AG04449 (cell line): ENCODE results near the gene NKD2.

Experiments
- CTCF ChIA-PET: fragments of 350-600 bp; formaldehyde crosslinking; extraction: SDS; loops from one replicate; lab custom pipeline; 2021; ENCODE audit warnings: antibody characterized with exemption; lab: Yijun Ruan, JAX
- POLR2A ChIA-PET: fragments of 400-600, 350-600 bp; formaldehyde crosslinking; extraction: SDS; loops from one replicate; lab custom pipeline; 2020; ENCODE audit warnings: antibody characterized with exemption, inconsistent platforms; lab: Yijun Ruan, JAX
- DNase-seq: peaks from one replicate; pipeline ENCODE4 v3.0.0-alpha.2; 2010; ENCODE audit warnings: low read depth, low spot score
- H3K4me3 ChIP-seq: 2 replicates; pipeline ENCODE4 v1.5.1; 2011; ENCODE audit warnings: low read depth, mild to moderate bottlenecking, control low read depth, low read length
- TF ChIP-seq, protein P1 (sequence below): IDR thresholded peaks from one replicate; pipeline ENCODE4 v1.5.1; 2011; ENCODE audit warnings: mild to moderate bottlenecking, moderate library complexity, low read length, control low read depth, inconsistent platforms; ENCODE audit not compliant: insufficient read depth; ENCODE audit errors: missing control alignments

NKD2 gene

DNA sequence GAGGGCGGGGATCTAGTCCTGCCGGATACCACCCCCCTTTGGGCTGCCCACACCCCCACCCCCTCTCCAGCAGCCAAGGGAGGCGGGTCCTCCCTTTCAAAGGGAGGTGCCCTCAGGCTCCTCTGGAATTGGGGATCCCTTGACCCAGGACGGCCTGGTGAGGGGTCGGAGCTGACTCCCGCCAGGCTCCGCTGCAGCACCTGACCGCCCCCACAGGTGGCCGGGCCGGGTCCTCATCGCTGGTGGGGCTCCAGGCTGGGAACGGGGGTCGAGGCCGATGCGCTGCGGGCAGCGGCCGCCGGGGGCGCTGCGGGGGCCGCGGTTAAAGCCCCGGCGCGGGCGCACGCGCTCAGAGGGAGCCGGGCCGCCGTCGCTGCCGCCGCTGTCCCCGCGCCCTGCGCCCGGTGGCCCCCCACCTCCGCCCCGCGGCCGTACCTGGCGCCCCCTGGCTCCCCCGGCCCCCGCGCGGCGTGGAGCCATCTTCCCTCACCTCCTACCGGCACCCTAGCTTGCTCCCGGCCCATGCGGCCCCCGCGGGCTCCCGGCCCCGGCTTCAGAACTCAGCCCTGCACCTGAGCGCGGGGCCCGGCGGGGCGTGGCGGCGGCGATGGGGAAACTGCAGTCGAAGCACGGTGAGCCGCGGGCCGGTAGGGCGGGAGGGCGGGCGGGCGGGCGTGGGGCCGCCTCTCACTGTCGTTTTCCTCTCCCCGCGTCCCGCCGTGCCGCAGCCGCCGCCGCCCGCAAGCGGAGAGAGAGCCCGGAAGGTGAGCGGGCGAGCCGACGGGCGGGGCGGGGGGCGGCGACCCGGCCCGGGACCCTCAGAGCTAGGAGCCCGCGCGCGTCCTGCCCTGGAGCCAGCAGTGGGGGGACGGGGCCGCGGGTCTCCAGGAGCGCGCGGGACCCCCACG, at the start of gene NKD2:
NKD2 (plus strand) TSS at position 352 of the 908 bp plus-strand sequence; CDS start at position 608, 256 bp downstream.
- no peak for DNase-seq
- ChIA-PET CTCF (interaction anchor here (1.0 to 2.2 kb wide), 5 partner anchors 8 to 32 kb away, joined by 3 to 7 read pairs (median 3); no protein-coding TSS in a partner anchor), POLR2A (no interaction called here)
- no peak within 1 kb of the TSS for H3K4me3 ChIP-seq
- TF ChIP-seq, protein P1, sequence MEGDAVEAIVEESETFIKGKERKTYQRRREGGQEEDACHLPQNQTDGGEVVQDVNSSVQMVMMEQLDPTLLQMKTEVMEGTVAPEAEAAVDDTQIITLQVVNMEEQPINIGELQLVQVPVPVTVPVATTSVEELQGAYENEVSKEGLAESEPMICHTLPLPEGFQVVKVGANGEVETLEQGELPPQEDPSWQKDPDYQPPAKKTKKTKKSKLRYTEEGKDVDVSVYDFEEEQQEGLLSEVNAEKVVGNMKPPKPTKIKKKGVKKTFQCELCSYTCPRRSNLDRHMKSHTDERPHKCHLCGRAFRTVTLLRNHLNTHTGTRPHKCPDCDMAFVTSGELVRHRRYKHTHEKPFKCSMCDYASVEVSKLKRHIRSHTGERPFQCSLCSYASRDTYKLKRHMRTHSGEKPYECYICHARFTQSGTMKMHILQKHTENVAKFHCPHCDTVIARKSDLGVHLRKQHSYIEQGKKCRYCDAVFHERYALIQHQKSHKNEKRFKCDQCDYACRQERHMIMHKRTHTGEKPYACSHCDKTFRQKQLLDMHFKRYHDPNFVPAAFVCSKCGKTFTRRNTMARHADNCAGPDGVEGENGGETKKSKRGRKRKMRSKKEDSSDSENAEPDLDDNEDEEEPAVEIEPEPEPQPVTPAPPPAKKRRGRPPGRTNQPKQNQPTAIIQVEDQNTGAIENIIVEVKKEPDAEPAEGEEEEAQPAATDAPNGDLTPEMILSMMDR, result peak; percentile 37

DNA sequence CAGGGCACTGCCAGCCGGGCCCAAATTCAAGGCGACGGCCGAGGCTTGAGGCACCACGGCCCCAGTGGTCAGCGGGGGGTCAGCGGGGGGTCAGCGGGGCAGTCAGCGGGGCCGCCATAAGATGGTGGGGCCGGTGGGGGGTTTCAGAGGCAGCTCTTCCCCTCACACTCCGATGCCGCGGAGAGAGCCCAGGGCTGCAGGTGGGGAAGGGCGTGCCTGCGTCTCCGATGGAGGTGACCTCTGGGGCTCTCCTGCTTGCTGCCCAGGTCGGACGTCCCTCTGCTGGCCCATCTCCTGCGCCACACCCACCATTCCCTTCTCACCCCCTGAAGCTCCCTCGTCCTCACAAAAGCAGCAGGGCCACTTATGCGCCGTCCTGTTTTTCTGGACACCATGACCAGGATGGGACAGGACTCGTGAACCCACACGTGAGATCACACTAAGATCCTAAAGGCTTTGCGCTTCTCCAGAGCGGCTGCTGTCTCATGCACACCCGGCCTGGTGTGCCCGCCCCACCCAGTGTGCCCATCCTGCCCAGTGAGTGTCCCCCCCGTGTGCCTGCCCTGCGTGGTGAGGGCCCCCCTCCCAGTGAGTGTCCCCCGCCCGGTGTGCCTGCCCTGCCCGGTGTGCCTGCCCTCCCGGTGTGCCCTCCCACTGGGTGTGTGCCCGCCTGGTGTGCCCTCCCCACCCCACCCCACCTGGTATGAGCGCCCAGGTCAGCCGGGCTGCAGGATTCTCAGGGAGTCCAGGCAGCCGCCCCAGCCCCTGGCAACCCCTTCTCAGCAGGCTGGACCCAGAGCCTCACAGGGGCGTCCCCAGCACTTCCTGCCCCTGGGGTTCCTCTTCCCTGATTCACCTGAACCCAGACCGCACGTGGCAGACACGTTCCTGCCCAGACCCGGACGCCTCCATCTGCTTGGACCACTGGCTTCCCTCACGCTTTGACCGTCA, 48.7 kb upstream of the NKD2 start:
- ChIA-PET CTCF (no interaction called here), POLR2A (no interaction called here)
- no peak for DNase-seq
- no peak overlapping the region for H3K4me3 ChIP-seq
- TF ChIP-seq, protein P1, result no peak

- ChIA-PET POLR2A (no interaction called here), CTCF (no interaction called here)
- H3K4me3 ChIP-seq, result no peak overlapping the region
- no peak for DNase-seq
- TF ChIP-seq, protein P1, result no peak
Observed at GRCh38 chr5:960551-960950, 48.1 kb upstream of the NKD2 start.

GRCh38 chr5:961002-961710, 47.4 kb upstream of the NKD2 start:
- CTCF ChIA-PET, result no interaction called here
- POLR2A ChIA-PET, result no interaction called here
- no peak overlapping the region for H3K4me3 ChIP-seq
- TF ChIP-seq, protein P1, result no peak
- no peak for DNase-seq

GRCh38 chr5:961711-962240, 46.8 kb upstream of the NKD2 start:
- TF ChIP-seq, protein P1, result no peak
- POLR2A ChIA-PET, result no interaction called here
- DNase-seq, result no peak
- no peak overlapping the region for H3K4me3 ChIP-seq
- CTCF ChIA-PET, result no interaction called here
